ENCODE results near the gene CEP112.

CEP112 gene

GRCh38 chr17:65963179-65963578 lies 228.8 kb downstream of the CEP112 start:
- TF ChIP-seq ZFX (IDR thresholded peaks at IDR 0.05; ENCODE audit: borderline replicate concordance), result no peak
- no peak for TF ChIP-seq CTCF (IDR thresholded peaks at IDR 0.05)
- H3K27ac ChIP-seq, result no peak overlapping the region

- no peak overlapping the region for H3K27ac ChIP-seq
- TF ChIP-seq ZFX (IDR thresholded peaks at IDR 0.05; ENCODE audit: borderline replicate concordance) (no peak), CTCF (IDR thresholded peaks at IDR 0.05) (no peak)
These were observed 232.3 kb downstream of the CEP112 start for GRCh38 chr17:65959630-65960029.

GRCh38 chr17:65956814-65957213 lies 235.1 kb downstream of the CEP112 start:
- no peak overlapping the region for H3K27ac ChIP-seq
- no peak for TF ChIP-seq ZFX (IDR thresholded peaks at IDR 0.05; ENCODE audit: borderline replicate concordance)
- no peak for TF ChIP-seq CTCF (IDR thresholded peaks at IDR 0.05)

GRCh38 chr17:65954148-65954449 lies 237.8 kb downstream of the CEP112 start:
- H3K27ac ChIP-seq, result no peak overlapping the region
- TF ChIP-seq CTCF (IDR thresholded peaks at IDR 0.05) (no peak), ZFX (IDR thresholded peaks at IDR 0.05; ENCODE audit: borderline replicate concordance) (no peak)

GRCh38 chr17:65953316-65954147 lies 238.4 kb downstream of the CEP112 start:
- no peak overlapping the region for H3K27ac ChIP-seq
- TF ChIP-seq ZFX (IDR thresholded peaks at IDR 0.05; ENCODE audit: borderline replicate concordance) (no peak), CTCF (IDR thresholded peaks at IDR 0.05) (no peak)

- no peak for TF ChIP-seq ZFX (IDR thresholded peaks at IDR 0.05; ENCODE audit: borderline replicate concordance)
- TF ChIP-seq CTCF (IDR thresholded peaks at IDR 0.05), result no peak
- H3K27ac ChIP-seq, result no peak overlapping the region
These were observed 239.3 kb downstream of the CEP112 start for GRCh38 chr17:65952586-65952985.

GRCh38 chr17:65952015-65952414 lies 239.9 kb downstream of the CEP112 start:
- TF ChIP-seq ZFX (IDR thresholded peaks at IDR 0.05; ENCODE audit: borderline replicate concordance) (no peak), CTCF (IDR thresholded peaks at IDR 0.05) (no peak)
- no peak overlapping the region for H3K27ac ChIP-seq
